ENCODE measurements around the gene EPHA5. TPM values are rescaled to one million over a fixed set of nuclear protein-coding genes. Genes with fewer than 3 reads are reported as not detected.

Gene EPHA5
- total RNA-seq, 1 experiment from 2014 or later, result not detected

GRCh38 chr4:65416891-65417290 lies 253.4 kb downstream of the EPHA5 start:
- no peak overlapping the region for H3K23ac ChIP-seq (ENCODE audit: insufficient read length, low read depth, low read length)
- H2BK12ac ChIP-seq (ENCODE audit: insufficient read length, low read depth, low read length), result no peak overlapping the region
- H4K91ac ChIP-seq (ENCODE audit: insufficient read length, low read depth, low read length), result no peak overlapping the region
- no peak overlapping the region for H3K56ac ChIP-seq (ENCODE audit: insufficient read length, low read depth, low read length)
- no peaks in the 10 kb centered on the region for H3K79me1 ChIP-seq (ENCODE audit: insufficient read depth, low read depth, low read length, poor library complexity, severe bottlenecking)
- H2BK120ac ChIP-seq (ENCODE audit: low read depth, low read length, poor library complexity, severe bottlenecking), result no peak overlapping the region
- H3K4ac ChIP-seq (ENCODE audit: low read depth, low read length), result no peak overlapping the region
- H3K79me2 ChIP-seq (ENCODE audit: insufficient read depth, low read length), result no peaks in the 10 kb centered on the region
- Mint-ChIP-seq H3K4me3 (no peak overlapping the region), H3K4me1 (no peaks in the 10 kb centered on the region), H3K27ac (no peak overlapping the region), H3K36me3 (ENCODE audit: insufficient read depth in 1 of 3, low read depth in 3 of 3) (no peaks in the 10 kb centered on the region), H3K9me3 (no peaks in the 10 kb centered on the region), H3K27me3 (ENCODE audit: low read depth) (no peaks in the 10 kb centered on the region)
- H3K4me2 ChIP-seq (ENCODE audit: insufficient read depth, insufficient read length, low read length), result no peak overlapping the region
- TF ChIP-seq, protein P1, sequence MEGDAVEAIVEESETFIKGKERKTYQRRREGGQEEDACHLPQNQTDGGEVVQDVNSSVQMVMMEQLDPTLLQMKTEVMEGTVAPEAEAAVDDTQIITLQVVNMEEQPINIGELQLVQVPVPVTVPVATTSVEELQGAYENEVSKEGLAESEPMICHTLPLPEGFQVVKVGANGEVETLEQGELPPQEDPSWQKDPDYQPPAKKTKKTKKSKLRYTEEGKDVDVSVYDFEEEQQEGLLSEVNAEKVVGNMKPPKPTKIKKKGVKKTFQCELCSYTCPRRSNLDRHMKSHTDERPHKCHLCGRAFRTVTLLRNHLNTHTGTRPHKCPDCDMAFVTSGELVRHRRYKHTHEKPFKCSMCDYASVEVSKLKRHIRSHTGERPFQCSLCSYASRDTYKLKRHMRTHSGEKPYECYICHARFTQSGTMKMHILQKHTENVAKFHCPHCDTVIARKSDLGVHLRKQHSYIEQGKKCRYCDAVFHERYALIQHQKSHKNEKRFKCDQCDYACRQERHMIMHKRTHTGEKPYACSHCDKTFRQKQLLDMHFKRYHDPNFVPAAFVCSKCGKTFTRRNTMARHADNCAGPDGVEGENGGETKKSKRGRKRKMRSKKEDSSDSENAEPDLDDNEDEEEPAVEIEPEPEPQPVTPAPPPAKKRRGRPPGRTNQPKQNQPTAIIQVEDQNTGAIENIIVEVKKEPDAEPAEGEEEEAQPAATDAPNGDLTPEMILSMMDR (conservative IDR thresholded peaks at IDR 0.05), result no peak
- H3K27ac ChIP-seq (ENCODE audit: insufficient read length, low read depth, low read length), result no peak overlapping the region
- H3K18ac ChIP-seq (ENCODE audit: insufficient read length, low read depth, low read length), result no peak overlapping the region
- no peak overlapping the region for H3K14ac ChIP-seq (ENCODE audit: insufficient read depth, low read length)
- no peak overlapping the region for H2BK20ac ChIP-seq (ENCODE audit: low read depth, low read length, poor library complexity, severe bottlenecking)
- no peak overlapping the region for H2AFZ ChIP-seq (ENCODE audit: low read length)
- H3K23me2 ChIP-seq (ENCODE audit: insufficient read length, low read depth, low read length, poor library complexity, severe bottlenecking), result no peaks in the 10 kb centered on the region
- no peaks in the 10 kb centered on the region for H4K20me1 ChIP-seq (ENCODE audit: control insufficient read depth, insufficient read depth, insufficient read length)
- H2BK15ac ChIP-seq (ENCODE audit: low read depth, low read length), result no peak overlapping the region
- H3T11ph ChIP-seq (ENCODE audit: low read length), result no peak overlapping the region
- no peak overlapping the region for H4K8ac ChIP-seq (replicated peaks; ENCODE audit: insufficient read length, low read depth, low read length)
- H2AK5ac ChIP-seq (ENCODE audit: insufficient read length, low read length), result no peak overlapping the region
- no peaks in the 10 kb centered on the region for H3K9me3 ChIP-seq (ENCODE audit: control insufficient read depth, low read depth, low read length)
- no peak overlapping the region for H2BK5ac ChIP-seq (ENCODE audit: insufficient read length, low read length)
- no peaks in the 10 kb centered on the region for H3K27me3 ChIP-seq (ENCODE audit: insufficient read depth, low read length)
- H4K5ac ChIP-seq (ENCODE audit: insufficient read length, low read depth, low read length), result no peak overlapping the region
- H3K9ac ChIP-seq (ENCODE audit: extremely low read depth, insufficient read length, low read length), result no peak overlapping the region
- WGBS (ENCODE audit: extremely low coverage, insufficient read length, low lambda C conversion rate), result no CpG with 5 or more reads among the region's 3 CpGs
- DNase-seq, result peak; percentile 25
- no peaks in the 10 kb centered on the region for H3K4me1 ChIP-seq (ENCODE audit: insufficient read depth, low read length)
